ENCODE data around the gene SEM1.
"Not testable (repeated sequence)": the region's sequence is repeated elsewhere in the genome, so short reads cannot be mapped to it uniquely, and the experiment has no call there.

The SEM1 gene

DNA sequence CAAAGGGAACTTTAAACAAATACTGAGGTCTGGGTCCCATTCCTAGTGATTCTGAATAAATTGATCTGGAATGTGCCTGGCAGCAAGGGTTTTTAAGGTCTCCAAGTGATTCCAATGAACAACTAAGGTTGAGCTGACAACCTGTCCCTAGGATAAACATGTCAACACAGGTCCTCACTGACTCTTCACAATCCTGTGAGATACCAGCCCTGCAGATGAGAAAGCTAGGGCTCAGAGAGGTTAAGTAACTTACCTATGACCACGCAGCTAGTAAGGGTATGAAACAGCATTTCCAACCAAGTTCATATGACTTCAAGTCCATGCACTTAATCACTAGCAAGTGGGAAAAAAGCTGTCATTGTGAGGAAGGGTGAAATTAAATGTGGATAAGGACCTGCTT is 44.0 kb downstream of the SEM1 start:
- no peak for DNase-seq
- H3K27me3 ChIP-seq (replicated peaks in 2 of 5; ENCODE audit: control insufficient read depth in 4 of 5, insufficient read depth in 5 of 5, low read length in 4 of 5), result no peaks in the 10 kb centered on the region
- ChIA-PET CTCF (no interaction called here), POLR2A (no interaction called here)
- no peaks in the 10 kb centered on the region for H3K9me3 ChIP-seq (ENCODE audit: control extremely low read depth in 1 of 5, control insufficient read depth in 4 of 5, insufficient read depth in 2 of 5, low read depth in 1 of 5, low read length in 4 of 5)
- peaks cover 0 to 2% (median 0%) of the 10 kb centered on the region in 4 experiments for H3K36me3 ChIP-seq (ENCODE audit: control insufficient read depth in 4 of 4, insufficient read depth in 4 of 4, low read length in 3 of 4)
- no peak overlapping the region for H3K4me3 ChIP-seq (ENCODE audit: control insufficient read depth in 1 of 7, extremely low read depth in 1 of 7, insufficient read depth in 4 of 7, low read depth in 2 of 7, low read length in 6 of 7)
- no peak overlapping the region for H3K27ac ChIP-seq (ENCODE audit: insufficient read depth in 1 of 2, low read depth in 1 of 2, low read length in 2 of 2, poor library complexity in 1 of 2, severe bottlenecking in 2 of 2)
- no CpG with 5 or more reads among the region's 1 CpG for WGBS (ENCODE audit: insufficient coverage)
- H3K4me1 ChIP-seq (ENCODE audit: control extremely low read depth in 1 of 4, control insufficient read depth in 4 of 4, insufficient read depth in 4 of 4, low read length in 3 of 4), result peaks cover 0 to 7% (median 6%) of the 10 kb centered on the region in 4 experiments

DNA sequence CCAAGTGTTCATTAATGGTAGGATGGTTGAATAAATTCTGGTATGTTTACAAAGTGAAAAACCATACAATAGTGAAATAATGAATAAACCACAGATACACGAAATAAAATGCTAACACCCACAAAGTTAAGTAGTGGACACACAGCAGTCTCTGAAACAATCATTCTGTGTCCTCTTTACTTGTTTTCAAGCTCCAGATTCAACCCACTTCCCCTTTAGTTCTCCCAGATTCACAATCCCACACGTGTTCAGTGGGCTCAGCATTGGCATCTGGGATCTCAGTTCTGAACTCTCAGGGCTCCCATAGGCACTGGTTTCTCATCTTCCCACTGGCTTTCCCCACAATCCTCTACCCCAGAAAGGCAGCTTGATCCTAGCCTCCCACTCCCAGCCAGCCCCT is 44.9 kb downstream of the SEM1 start:
- 82% methylated on average over 2 of the region's 2 CpGs for WGBS (ENCODE audit: insufficient coverage)
- ChIA-PET POLR2A (interaction anchor here (0.5 kb wide), 1 partner anchor 100 kb away, joined by 5 read pairs; no protein-coding TSS in a partner anchor), CTCF (no interaction called here)
- no peak overlapping the region for H3K4me3 ChIP-seq (ENCODE audit: control insufficient read depth in 1 of 7, extremely low read depth in 1 of 7, insufficient read depth in 4 of 7, low read depth in 2 of 7, low read length in 6 of 7)
- no peaks in the 10 kb centered on the region for H3K9me3 ChIP-seq (ENCODE audit: control extremely low read depth in 1 of 5, control insufficient read depth in 4 of 5, insufficient read depth in 2 of 5, low read depth in 1 of 5, low read length in 4 of 5)
- H3K27me3 ChIP-seq (replicated peaks in 2 of 5; ENCODE audit: control insufficient read depth in 4 of 5, insufficient read depth in 5 of 5, low read length in 4 of 5), result no peaks in the 10 kb centered on the region
- peaks cover 0 to 7% (median 6%) of the 10 kb centered on the region in 4 experiments for H3K4me1 ChIP-seq (ENCODE audit: control extremely low read depth in 1 of 4, control insufficient read depth in 4 of 4, insufficient read depth in 4 of 4, low read length in 3 of 4)
- no peak overlapping the region for H3K27ac ChIP-seq (ENCODE audit: insufficient read depth in 1 of 2, low read depth in 1 of 2, low read length in 2 of 2, poor library complexity in 1 of 2, severe bottlenecking in 2 of 2)
- DNase-seq, result no peak
- no peaks in the 10 kb centered on the region for H3K36me3 ChIP-seq (ENCODE audit: control insufficient read depth in 4 of 4, insufficient read depth in 4 of 4, low read length in 3 of 4)

DNA sequence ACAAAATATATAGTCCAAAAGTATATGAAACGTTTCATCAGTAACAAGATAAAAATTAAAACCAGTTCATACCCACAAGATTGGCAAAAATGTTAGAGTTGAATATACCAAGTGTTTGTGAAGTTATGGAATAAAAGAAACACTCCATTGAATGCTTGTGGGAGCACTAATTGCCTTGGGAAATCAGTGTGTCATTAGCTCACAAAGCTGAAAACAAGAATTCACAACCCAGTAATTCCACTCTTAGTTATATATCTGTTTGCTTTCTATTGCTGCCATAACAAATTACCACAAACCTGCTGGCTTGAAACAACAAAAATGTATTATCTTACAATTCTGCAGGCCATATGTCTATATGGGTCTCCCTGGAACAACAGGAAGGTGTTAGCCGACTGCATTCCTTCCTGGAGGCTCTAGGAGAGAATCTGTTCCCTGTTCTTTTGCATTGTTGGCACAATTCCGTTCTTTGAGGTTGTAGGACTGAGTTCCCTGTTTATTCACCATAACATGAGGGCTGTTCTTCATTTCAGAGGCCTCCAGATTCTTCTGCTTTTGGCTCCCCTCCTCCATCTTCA is 45.7 kb downstream of the SEM1 start:
- ChIA-PET POLR2A (no interaction called here), CTCF (no interaction called here)
- DNase-seq, result no peak
- H3K9me3 ChIP-seq (ENCODE audit: control extremely low read depth in 1 of 5, control insufficient read depth in 4 of 5, insufficient read depth in 2 of 5, low read depth in 1 of 5, low read length in 4 of 5), result no peaks in the 10 kb centered on the region
- peaks cover 0 to 7% (median 6%) of the 10 kb centered on the region in 4 experiments for H3K4me1 ChIP-seq (ENCODE audit: control extremely low read depth in 1 of 4, control insufficient read depth in 4 of 4, insufficient read depth in 4 of 4, low read length in 3 of 4)
- H3K36me3 ChIP-seq (ENCODE audit: control insufficient read depth in 4 of 4, insufficient read depth in 4 of 4, low read length in 3 of 4), result no peaks in the 10 kb centered on the region
- no peak overlapping the region for H3K27ac ChIP-seq (ENCODE audit: insufficient read depth in 1 of 2, low read depth in 1 of 2, low read length in 2 of 2, poor library complexity in 1 of 2, severe bottlenecking in 2 of 2)
- 93% methylated on average over 2 of the region's 3 CpGs for WGBS (ENCODE audit: insufficient coverage)
- H3K27me3 ChIP-seq (replicated peaks in 2 of 5; ENCODE audit: control insufficient read depth in 4 of 5, insufficient read depth in 5 of 5, low read length in 4 of 5), result no peaks in the 10 kb centered on the region
- H3K4me3 ChIP-seq (ENCODE audit: control insufficient read depth in 1 of 7, extremely low read depth in 1 of 7, insufficient read depth in 4 of 7, low read depth in 2 of 7, low read length in 6 of 7), result no peak overlapping the region

DNA sequence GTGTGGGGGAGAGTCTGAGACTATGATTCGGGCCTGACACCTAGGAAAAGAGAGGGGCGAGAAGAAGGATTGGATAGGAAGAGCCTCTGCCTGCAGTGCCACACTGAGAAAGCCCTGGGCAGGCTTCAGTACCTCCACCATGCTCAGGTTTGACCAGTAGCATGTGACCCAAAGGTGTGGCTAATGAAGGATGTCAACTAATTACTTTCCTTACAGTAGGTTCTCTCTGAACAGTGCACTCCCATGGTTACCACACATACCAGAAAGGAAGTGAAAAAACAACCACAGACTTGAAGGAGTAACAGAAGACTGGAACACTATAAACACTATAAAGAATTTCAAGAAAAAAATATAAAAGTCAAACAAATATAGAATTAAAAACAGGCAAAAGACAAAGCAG is 46.2 kb downstream of the SEM1 start:
- H3K9me3 ChIP-seq (ENCODE audit: control extremely low read depth in 1 of 5, control insufficient read depth in 4 of 5, insufficient read depth in 2 of 5, low read depth in 1 of 5, low read length in 4 of 5), result no peaks in the 10 kb centered on the region

DNA sequence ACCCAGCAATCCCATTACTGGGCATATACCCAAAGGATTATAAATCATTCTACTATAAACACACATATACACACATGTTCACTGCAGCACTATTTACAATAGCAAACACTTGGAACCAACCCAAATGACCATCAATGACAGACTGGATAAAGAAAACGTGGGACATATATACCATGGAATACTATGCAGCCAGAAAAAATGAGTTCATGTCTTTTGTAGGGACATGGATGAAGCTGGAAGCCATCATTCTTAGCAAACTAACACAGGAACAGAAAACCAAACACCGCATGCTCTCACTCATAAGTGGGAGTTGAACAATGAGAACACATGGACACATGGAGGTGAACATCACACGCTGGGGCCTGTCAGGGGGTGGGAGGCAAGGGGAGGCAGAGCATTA is 47.5 kb downstream of the SEM1 start:
- POLR2A ChIA-PET, result interaction anchor here (0.7 kb wide), 1 partner anchor 9 kb away, joined by 3 read pairs; no protein-coding TSS in a partner anchor
- 100% methylated on average over 2 of the region's 3 CpGs for WGBS (ENCODE audit: insufficient coverage)
- H3K36me3 ChIP-seq (ENCODE audit: control insufficient read depth in 4 of 4, insufficient read depth in 4 of 4, low read length in 3 of 4); H3K4me1 ChIP-seq (ENCODE audit: control extremely low read depth in 1 of 4, control insufficient read depth in 4 of 4, insufficient read depth in 4 of 4, low read length in 3 of 4); H3K27ac ChIP-seq (ENCODE audit: insufficient read depth in 1 of 2, low read depth in 1 of 2, low read length in 2 of 2, poor library complexity in 1 of 2, severe bottlenecking in 2 of 2); DNase-seq; CTCF ChIA-PET; H3K4me3 ChIP-seq (ENCODE audit: control insufficient read depth in 1 of 7, extremely low read depth in 1 of 7, insufficient read depth in 4 of 7, low read depth in 2 of 7, low read length in 6 of 7); H3K9me3 ChIP-seq (ENCODE audit: control extremely low read depth in 1 of 5, control insufficient read depth in 4 of 5, insufficient read depth in 2 of 5, low read depth in 1 of 5, low read length in 4 of 5); H3K27me3 ChIP-seq (replicated peaks in 2 of 5; ENCODE audit: control insufficient read depth in 4 of 5, insufficient read depth in 5 of 5, low read length in 4 of 5): not testable (repeated sequence)

More for the DNA sequence above, 46.2 kb downstream of the SEM1 start:
- Histone ChIP-seq H3K4me1 (ENCODE audit: control extremely low read depth in 1 of 4, control insufficient read depth in 4 of 4, insufficient read depth in 4 of 4, low read length in 3 of 4) (peaks cover 0 to 7% (median 6%) of the 10 kb centered on the region in 4 experiments), H3K36me3 (ENCODE audit: control insufficient read depth in 4 of 4, insufficient read depth in 4 of 4, low read length in 3 of 4) (no peaks in the 10 kb centered on the region), H3K27ac (ENCODE audit: insufficient read depth in 1 of 2, low read depth in 1 of 2, low read length in 2 of 2, poor library complexity in 1 of 2, severe bottlenecking in 2 of 2) (no peak overlapping the region), H3K4me3 (ENCODE audit: control insufficient read depth in 1 of 7, extremely low read depth in 1 of 7, insufficient read depth in 4 of 7, low read depth in 2 of 7, low read length in 6 of 7) (no peak overlapping the region), H3K27me3 (replicated peaks in 2 of 5; ENCODE audit: control insufficient read depth in 4 of 5, insufficient read depth in 5 of 5, low read length in 4 of 5) (no peaks in the 10 kb centered on the region)
- peak in 2 of 3 donors; percentile 30 to 44 for DNase-seq
- 94% methylated on average over 2 of the region's 2 CpGs for WGBS (ENCODE audit: insufficient coverage)
- CTCF ChIA-PET, result no interaction called here
- POLR2A ChIA-PET, result no interaction called here

DNA sequence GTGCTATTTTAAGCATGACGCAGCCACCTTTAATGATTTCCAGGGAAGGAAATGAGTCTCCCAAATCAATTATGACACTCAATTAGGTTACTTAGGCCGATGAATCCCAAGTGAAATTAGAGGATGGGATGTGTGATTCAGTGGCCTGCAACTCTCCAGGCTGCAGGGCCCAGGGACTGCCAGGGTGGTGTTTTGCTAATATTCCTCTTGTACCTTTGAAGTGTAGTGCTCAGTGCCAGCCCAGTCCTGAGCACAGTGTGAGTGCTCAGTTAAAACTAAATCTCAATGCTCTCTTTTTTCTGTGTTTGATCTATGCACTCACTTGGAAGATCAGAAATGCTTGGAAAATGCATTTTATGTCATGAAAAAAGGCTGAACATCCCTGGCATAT is 51.6 kb downstream of the SEM1 start:
- H3K4me3 ChIP-seq (ENCODE audit: control insufficient read depth in 1 of 7, extremely low read depth in 1 of 7, insufficient read depth in 4 of 7, low read depth in 2 of 7, low read length in 6 of 7), result no peak overlapping the region
- no peak overlapping the region for H3K27ac ChIP-seq (ENCODE audit: insufficient read depth in 1 of 2, low read depth in 1 of 2, low read length in 2 of 2, poor library complexity in 1 of 2, severe bottlenecking in 2 of 2)
- POLR2A ChIA-PET, result no interaction called here
- no peaks in the 10 kb centered on the region for H3K4me1 ChIP-seq (ENCODE audit: control extremely low read depth in 1 of 4, control insufficient read depth in 4 of 4, insufficient read depth in 4 of 4, low read length in 3 of 4)
- DNase-seq, result no peak
- WGBS (ENCODE audit: insufficient coverage), result 92% methylated on average over 2 of the region's 2 CpGs
- no peaks in the 10 kb centered on the region for H3K36me3 ChIP-seq (ENCODE audit: control insufficient read depth in 4 of 4, insufficient read depth in 4 of 4, low read length in 3 of 4)
- no peaks in the 10 kb centered on the region for H3K27me3 ChIP-seq (replicated peaks in 2 of 5; ENCODE audit: control insufficient read depth in 4 of 5, insufficient read depth in 5 of 5, low read length in 4 of 5)
- CTCF ChIA-PET, result no interaction called here
- no peaks in the 10 kb centered on the region for H3K9me3 ChIP-seq (ENCODE audit: control extremely low read depth in 1 of 5, control insufficient read depth in 4 of 5, insufficient read depth in 2 of 5, low read depth in 1 of 5, low read length in 4 of 5)

DNA sequence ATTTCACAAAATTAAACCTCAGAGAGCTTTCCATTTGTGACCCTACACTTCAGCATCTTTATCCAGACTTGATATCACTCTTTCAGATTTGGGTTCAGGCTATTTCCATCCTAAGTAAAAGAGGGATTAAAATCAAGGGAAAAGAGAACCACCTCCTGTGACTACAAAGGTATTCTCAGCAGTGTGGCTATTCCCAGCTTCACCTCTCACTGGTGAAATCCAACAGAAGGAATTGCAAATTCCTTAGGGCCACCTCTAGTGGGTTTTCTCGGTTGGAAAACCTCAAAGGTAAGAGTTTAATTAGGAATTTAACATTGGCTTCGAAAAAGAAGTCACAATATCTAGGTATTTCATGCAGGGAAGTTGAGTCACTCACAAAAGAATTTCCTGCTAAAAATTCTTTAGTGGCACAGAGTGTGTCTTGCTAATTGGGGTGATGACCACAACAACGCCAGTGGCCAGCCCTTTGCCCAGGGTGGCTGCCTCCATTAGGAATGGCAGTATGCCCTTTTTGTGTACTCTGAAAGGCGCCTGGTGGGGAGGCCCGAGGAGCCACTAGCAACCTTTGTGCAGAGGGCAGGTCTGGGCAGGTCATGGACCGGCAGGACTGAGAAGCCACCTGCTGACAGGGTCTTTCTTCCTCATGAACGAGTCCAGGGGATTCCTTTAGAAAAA is 52.2 kb downstream of the SEM1 start:
- ChIA-PET CTCF (no interaction called here), POLR2A (no interaction called here)
- H3K36me3 ChIP-seq (ENCODE audit: control insufficient read depth in 4 of 4, insufficient read depth in 4 of 4, low read length in 3 of 4), result no peaks in the 10 kb centered on the region
- no peaks in the 10 kb centered on the region for H3K4me1 ChIP-seq (ENCODE audit: control extremely low read depth in 1 of 4, control insufficient read depth in 4 of 4, insufficient read depth in 4 of 4, low read length in 3 of 4)
- H3K4me3 ChIP-seq (ENCODE audit: control insufficient read depth in 1 of 7, extremely low read depth in 1 of 7, insufficient read depth in 4 of 7, low read depth in 2 of 7, low read length in 6 of 7), result no peak overlapping the region
- no peaks in the 10 kb centered on the region for H3K9me3 ChIP-seq (ENCODE audit: control extremely low read depth in 1 of 5, control insufficient read depth in 4 of 5, insufficient read depth in 2 of 5, low read depth in 1 of 5, low read length in 4 of 5)
- H3K27me3 ChIP-seq (replicated peaks in 2 of 5; ENCODE audit: control insufficient read depth in 4 of 5, insufficient read depth in 5 of 5, low read length in 4 of 5), result no peaks in the 10 kb centered on the region
- no peak overlapping the region for H3K27ac ChIP-seq (ENCODE audit: insufficient read depth in 1 of 2, low read depth in 1 of 2, low read length in 2 of 2, poor library complexity in 1 of 2, severe bottlenecking in 2 of 2)
- 99% methylated on average over 7 of the region's 7 CpGs for WGBS (ENCODE audit: insufficient coverage)
- no peak for DNase-seq

Data from common myeloid progenitor, CD34-positive (primary cell).